PFSK-1 (cell line): ENCODE data around the gene RNF17.

Experiments
- FOXP2 ChIP-seq: optimal IDR thresholded peaks from 2 replicates; pipeline ENCODE3; 2011; ENCODE audit warnings: borderline replicate concordance, control low read depth, inconsistent platforms; ENCODE audit not compliant: insufficient read depth; ENCODE audit errors: extremely low read length, extremely low read depth
- POLR2AphosphoS5 ChIP-seq: IDR thresholded peaks from 2 replicates; pipeline ENCODE4 v1.6.1; 2012; ENCODE audit warnings: low read depth, mild to moderate bottlenecking, control low read depth, low read length, moderate library complexity
- SIN3A ChIP-seq: IDR thresholded peaks from 2 replicates; pipeline ENCODE4 v1.6.1; 2012; ENCODE audit warnings: mild to moderate bottlenecking, low read length, moderate library complexity, borderline replicate concordance; ENCODE audit not compliant: insufficient read depth
- TAF1 ChIP-seq: IDR thresholded peaks from 2 replicates; pipeline ENCODE4 v1.6.1; 2012; ENCODE audit warnings: low read length, control low read depth, borderline replicate concordance; ENCODE audit not compliant: insufficient read depth
- TF ChIP-seq, protein P1 (sequence below), 2 experiments: IDR thresholded peaks; 2 replicates each; pipeline versions ENCODE4 v1.6.1 to v1.8.0; 2011 to 2012; ENCODE audit warnings: low read depth in 2 of 2, low read length in 2 of 2, control low read depth in 1 of 2, inconsistent platforms in 1 of 2, mild to moderate bottlenecking in 1 of 2, moderate library complexity in 1 of 2; ENCODE audit not compliant: insufficient read depth in 1 of 2

RNF17 gene

DNA sequence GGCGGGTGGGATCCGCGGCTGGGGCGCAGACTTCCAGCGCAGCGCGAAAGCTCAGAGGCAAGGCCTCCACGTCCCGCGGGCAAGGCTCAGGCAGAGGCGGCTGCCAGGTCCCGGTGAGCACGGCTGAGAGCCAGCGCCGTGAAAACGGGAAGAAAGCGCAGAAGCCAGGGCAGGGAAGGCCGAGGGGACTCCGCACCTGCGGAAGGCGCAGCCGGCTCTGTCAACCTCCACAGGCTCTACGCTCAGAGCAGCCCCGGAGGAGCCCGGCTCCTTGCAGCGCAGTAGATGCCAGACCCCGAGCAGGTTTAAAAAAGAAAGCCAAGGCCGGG lies 131.0 kb downstream of the RNF17 start:
- TF ChIP-seq, protein P1, sequence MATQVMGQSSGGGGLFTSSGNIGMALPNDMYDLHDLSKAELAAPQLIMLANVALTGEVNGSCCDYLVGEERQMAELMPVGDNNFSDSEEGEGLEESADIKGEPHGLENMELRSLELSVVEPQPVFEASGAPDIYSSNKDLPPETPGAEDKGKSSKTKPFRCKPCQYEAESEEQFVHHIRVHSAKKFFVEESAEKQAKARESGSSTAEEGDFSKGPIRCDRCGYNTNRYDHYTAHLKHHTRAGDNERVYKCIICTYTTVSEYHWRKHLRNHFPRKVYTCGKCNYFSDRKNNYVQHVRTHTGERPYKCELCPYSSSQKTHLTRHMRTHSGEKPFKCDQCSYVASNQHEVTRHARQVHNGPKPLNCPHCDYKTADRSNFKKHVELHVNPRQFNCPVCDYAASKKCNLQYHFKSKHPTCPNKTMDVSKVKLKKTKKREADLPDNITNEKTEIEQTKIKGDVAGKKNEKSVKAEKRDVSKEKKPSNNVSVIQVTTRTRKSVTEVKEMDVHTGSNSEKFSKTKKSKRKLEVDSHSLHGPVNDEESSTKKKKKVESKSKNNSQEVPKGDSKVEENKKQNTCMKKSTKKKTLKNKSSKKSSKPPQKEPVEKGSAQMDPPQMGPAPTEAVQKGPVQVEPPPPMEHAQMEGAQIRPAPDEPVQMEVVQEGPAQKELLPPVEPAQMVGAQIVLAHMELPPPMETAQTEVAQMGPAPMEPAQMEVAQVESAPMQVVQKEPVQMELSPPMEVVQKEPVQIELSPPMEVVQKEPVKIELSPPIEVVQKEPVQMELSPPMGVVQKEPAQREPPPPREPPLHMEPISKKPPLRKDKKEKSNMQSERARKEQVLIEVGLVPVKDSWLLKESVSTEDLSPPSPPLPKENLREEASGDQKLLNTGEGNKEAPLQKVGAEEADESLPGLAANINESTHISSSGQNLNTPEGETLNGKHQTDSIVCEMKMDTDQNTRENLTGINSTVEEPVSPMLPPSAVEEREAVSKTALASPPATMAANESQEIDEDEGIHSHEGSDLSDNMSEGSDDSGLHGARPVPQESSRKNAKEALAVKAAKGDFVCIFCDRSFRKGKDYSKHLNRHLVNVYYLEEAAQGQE (IDR thresholded peaks at IDR 0.05; ENCODE audit: insufficient read depth in 1 of 2, low read depth in 2 of 2, low read length in 2 of 2), result no peak
- TF ChIP-seq TAF1, result no peak
- TF ChIP-seq SIN3A, result no peak
- no peak for TF ChIP-seq FOXP2
- TF ChIP-seq POLR2AphosphoS5, result no peak

DNA sequence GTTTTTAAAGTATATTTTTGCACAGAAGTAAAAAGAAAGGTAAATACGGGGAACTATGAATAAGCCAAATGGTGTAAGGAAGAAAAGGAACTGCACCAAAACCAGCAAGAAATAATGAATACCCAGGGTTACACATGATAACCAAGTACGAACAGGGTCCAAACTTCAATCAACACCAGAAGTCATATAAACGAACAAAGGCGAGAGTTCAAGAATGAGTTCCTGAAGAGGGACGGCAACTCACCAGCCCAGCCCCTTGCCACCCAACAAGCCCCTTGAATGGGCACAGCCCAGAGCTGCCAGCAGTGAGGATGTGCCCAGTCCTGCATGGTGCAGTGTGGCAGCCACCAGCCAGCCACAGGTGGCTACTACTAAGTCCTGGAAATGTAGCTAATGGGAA lies 132.1 kb downstream of the RNF17 start:
- TF ChIP-seq, protein P1 (IDR thresholded peaks at IDR 0.05; ENCODE audit: insufficient read depth in 1 of 2, low read depth in 2 of 2, low read length in 2 of 2), result no peak
- TF ChIP-seq SIN3A (no peak), POLR2AphosphoS5 (no peak), FOXP2 (no peak), TAF1 (no peak)

DNA sequence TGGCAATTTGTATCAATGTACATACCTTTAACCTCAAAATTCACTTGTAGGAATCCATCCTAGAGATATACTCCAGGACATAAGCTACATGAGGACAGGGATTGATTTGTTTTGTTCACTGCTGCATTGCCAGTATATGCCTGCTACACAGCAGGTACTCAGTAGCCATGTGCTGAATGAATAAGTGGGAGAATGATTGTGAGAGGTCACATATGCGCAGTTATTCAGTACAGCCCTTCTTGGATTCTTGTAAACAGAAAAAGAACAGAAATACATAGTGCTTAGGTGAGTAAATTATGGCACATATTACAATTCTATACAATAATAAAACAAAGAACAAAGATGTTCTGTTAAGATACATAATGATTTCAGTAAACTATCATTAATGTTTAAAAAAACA lies 133.3 kb downstream of the RNF17 start:
- no peak for TF ChIP-seq TAF1
- TF ChIP-seq FOXP2, result no peak
- no peak for TF ChIP-seq POLR2AphosphoS5
- TF ChIP-seq, protein P1 (IDR thresholded peaks at IDR 0.05; ENCODE audit: insufficient read depth in 1 of 2, low read depth in 2 of 2, low read length in 2 of 2), result no peak
- no peak for TF ChIP-seq SIN3A

DNA sequence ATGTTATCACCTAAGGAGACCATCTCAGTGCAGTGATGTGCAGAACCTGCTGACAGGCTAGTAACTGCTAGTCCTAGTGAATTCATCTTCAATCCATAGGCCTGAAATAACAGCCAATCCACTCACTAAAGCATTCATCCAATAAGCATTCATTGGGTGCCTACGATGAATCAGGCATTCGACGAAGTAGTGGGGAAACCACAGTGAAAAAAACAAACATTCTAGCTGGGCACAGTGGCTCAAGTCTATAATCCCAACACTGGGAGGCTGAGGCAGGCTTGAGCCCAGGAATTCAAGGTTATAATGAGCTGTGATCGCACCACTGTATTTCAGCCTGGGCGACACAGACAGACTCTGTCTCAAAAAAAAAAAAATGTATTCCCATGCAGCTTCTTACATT lies 135.6 kb downstream of the RNF17 start:
- TF ChIP-seq FOXP2, result no peak

DNA sequence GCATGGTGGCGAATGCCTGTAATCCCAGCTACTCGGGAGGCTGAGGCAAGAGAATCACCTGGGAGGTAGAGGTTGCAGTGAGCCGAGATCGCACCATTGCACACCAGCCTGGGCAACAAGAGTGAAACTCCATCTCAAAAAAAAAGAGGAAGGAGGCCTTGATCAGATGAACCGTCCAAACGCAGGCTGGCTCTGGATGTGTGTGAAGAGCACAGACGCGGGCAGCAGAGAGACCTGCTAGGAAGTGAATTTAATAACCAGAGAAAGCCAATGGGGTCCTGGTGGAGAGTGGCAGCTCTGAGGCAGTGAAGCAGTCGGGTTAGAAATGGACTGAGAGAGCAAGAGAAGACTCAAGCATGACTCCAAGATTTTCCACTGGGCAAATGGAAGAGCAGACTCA lies 136.5 kb downstream of the RNF17 start:
- TF ChIP-seq TAF1, result no peak

DNA sequence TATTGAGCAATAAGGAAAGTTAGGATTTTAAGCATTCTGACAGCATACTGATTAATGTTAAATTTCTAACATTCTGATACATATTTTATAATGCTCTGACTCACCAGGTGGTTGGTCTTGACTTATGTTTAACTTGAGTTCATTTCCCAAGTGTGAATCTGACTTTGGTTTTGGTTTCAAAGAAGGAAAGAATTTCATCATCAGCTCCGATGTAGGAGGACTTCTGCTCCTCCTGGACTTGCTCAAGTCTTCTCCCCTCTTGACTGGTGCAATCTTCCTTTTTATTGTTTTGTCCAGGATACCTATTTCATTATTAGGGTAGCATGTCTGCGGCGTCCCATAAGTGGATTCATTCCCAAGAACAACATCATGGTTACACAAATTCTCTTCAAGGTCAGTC lies 141.3 kb downstream of the RNF17 start:
- no peak for TF ChIP-seq FOXP2
- no peak for TF ChIP-seq TAF1
- TF ChIP-seq, protein P1 (IDR thresholded peaks at IDR 0.05; ENCODE audit: insufficient read depth in 1 of 2, low read depth in 2 of 2, low read length in 2 of 2), result no peak
- TF ChIP-seq SIN3A, result no peak
- no peak for TF ChIP-seq POLR2AphosphoS5
